WERI-Rb-1 (cell line): Measurements from ENCODE around the gene STAT5B.

Source experiments
- DNase-seq: peaks from one replicate; pipeline ENCODE4 v3.0.0-alpha.2; 2020
- H3K27ac ChIP-seq: fragments of 250-450 bp; sonication (Bioruptor Pico); 2 replicates; pipeline ENCODE4 v1.5.1; 2020; ENCODE audit warnings: mild to moderate bottlenecking, moderate library complexity
- H3K27me3 ChIP-seq: fragments of 250-450 bp; sonication (Bioruptor Pico); 2 replicates; pipeline ENCODE4 v1.5.1; 2021; ENCODE audit warnings: mild to moderate bottlenecking, low read depth, moderate library complexity; ENCODE audit not compliant: insufficient read depth, severe bottlenecking
- H3K36me3 ChIP-seq: fragments of 250-450 bp; sonication (Bioruptor Pico); 2 replicates; pipeline ENCODE4 v1.5.1; 2020; ENCODE audit warnings: mild to moderate bottlenecking, moderate library complexity
- H3K4me3 ChIP-seq: 2 replicates; pipeline ENCODE4 v1.5.1; 2011; ENCODE audit warnings: low read depth, mild to moderate bottlenecking, control low read depth, low read length
- H3K9me3 ChIP-seq: fragments of 250-450 bp; sonication (Bioruptor Pico); 2 replicates; pipeline ENCODE4 v1.5.1; 2021; ENCODE audit warnings: mild to moderate bottlenecking, moderate library complexity; ENCODE audit not compliant: severe bottlenecking
- TF ChIP-seq, protein P1 (sequence below): IDR thresholded peaks from 2 replicates; pipeline ENCODE4 v1.5.1; 2011; ENCODE audit warnings: low read depth, mild to moderate bottlenecking, control low read depth, inconsistent platforms, low read length

Gene STAT5B

DNA sequence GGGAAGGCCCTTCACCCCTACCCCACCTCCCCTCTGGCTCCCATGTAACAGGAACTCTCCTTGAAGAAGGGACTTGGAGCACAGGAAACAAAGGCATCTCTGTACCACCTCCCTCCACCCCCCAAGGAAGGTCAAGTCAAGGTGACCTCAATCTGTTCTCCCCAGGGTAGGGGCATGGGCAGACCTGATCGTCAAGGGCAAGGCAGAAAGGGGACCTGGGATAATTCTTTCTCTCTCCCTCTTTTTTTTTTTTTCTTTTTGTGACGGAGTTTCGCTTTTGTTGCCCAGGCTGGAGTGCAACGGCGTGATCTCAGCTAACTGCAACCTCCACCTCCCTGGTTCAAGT is 7.8 kb upstream of the STAT5B start:
- H3K36me3 ChIP-seq, result no peaks in the 10 kb centered on the region
- no peak overlapping the region for H3K27ac ChIP-seq
- no peak overlapping the region for H3K4me3 ChIP-seq
- H3K9me3 ChIP-seq, result no peaks in the 10 kb centered on the region
- peak; percentile 3 for DNase-seq
- TF ChIP-seq, protein P1, sequence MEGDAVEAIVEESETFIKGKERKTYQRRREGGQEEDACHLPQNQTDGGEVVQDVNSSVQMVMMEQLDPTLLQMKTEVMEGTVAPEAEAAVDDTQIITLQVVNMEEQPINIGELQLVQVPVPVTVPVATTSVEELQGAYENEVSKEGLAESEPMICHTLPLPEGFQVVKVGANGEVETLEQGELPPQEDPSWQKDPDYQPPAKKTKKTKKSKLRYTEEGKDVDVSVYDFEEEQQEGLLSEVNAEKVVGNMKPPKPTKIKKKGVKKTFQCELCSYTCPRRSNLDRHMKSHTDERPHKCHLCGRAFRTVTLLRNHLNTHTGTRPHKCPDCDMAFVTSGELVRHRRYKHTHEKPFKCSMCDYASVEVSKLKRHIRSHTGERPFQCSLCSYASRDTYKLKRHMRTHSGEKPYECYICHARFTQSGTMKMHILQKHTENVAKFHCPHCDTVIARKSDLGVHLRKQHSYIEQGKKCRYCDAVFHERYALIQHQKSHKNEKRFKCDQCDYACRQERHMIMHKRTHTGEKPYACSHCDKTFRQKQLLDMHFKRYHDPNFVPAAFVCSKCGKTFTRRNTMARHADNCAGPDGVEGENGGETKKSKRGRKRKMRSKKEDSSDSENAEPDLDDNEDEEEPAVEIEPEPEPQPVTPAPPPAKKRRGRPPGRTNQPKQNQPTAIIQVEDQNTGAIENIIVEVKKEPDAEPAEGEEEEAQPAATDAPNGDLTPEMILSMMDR, result no peak
- H3K27me3 ChIP-seq, result no peaks in the 10 kb centered on the region

DNA sequence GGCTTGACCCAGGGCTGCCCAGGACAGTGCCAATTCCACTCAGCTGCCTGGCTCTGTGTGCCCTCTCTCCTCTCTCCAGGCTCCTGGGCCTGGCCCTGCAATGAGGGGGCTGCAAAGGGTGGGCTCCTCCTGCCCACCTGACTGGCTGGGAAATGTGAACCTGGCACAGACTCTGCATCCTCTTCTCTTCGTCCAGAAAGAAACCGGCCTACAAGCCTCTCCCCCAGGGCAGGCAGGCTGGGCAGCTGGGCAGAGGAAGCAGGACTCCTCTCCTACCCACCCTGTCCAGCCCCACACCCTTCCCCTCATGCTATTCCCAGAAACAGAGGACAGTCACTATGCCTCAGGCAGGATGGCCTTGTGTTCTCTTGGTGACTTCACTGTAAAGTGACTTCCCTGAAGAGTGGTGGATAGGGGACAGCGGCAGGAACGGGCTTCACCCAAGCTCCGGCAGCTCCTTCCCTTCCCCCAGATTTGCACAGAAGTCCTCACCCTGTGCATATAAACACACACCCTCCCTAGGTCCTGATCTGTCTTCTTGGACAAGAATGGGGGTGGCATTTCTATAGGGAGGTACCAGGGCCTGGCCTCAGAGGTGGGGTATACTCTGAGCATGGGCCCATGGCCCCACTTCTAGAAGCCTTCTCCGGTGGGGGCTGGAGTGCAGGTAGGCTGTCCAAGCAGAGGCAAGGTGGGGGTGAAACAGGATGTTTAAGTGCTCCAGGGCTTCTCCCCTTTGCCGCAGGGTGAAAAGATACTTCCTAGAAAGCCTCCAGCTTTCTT is 7.2 kb upstream of the STAT5B start:
- H3K27ac ChIP-seq, result no peak overlapping the region
- no peaks in the 10 kb centered on the region for H3K36me3 ChIP-seq
- TF ChIP-seq, protein P1, result no peak
- no peaks in the 10 kb centered on the region for H3K27me3 ChIP-seq
- no peak overlapping the region for H3K4me3 ChIP-seq
- DNase-seq, result peak; percentile 5
- H3K9me3 ChIP-seq, result no peaks in the 10 kb centered on the region

DNA sequence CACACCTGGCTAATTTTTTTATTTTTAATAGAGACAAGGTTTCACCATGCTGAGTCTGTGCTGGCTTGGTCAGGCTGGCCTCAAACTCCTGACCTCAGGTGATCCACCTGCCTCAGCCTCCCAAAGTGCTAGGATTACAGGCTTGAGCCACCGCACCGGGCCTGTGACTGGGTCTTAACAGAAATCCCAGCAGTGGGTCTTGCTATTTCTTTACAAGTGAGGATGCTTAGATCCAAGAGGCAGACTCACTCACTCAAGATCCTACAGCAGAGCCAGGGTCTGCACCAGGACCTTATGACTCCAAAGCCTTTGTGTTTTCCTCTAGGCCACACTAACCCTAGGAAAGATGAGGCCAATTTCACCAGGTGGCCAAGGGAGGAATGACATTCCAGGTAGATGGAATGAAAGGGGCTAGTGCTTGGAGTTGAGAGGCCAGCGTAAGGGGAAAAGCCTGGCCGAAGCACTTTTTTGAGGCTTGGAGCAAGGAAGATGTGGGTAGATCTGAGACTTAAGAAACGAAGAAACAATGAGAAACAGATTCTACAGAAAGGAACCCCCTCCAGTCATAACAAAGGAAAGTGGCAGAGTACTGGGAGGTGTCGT is 6.4 kb upstream of the STAT5B start:
- no peak overlapping the region for H3K27ac ChIP-seq

DNA sequence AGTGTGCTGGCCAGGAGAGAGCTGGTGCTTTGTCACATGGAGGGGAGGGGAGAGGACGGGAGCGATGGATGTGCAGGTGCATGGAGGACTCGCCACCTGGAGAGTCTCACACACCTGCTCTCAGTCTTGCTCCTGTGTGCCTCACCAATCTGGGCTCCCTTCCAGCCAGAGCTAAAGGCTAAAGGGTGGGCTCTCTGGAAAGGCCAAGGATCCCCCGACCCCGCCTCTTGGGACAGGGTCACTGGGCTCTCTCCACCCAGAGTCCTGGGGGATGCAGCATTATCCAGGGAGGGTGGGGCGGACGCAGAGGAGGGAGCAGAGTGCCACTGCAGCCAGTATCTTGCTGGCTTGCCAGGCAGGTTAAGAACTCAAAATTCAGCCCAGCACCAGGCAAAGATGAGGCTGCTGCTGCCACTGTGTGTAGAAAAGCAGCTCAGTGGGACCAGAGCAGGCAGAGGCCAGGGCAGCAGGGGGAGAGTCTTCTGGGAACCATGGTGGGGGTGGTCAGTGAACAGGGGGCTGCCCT is 5.4 kb upstream of the STAT5B start:
- DNase-seq, result peak; percentile 6
- H3K27ac ChIP-seq, result no peak overlapping the region
- H3K27me3 ChIP-seq, result no peaks in the 10 kb centered on the region

More for the DNA sequence above, 6.4 kb upstream of the STAT5B start:
- TF ChIP-seq, protein P1, result peak; percentile 5; the same call in 1 of the 2 replicates
- no peaks in the 10 kb centered on the region for H3K9me3 ChIP-seq
- peak; percentile 12 for DNase-seq
- no peaks in the 10 kb centered on the region for H3K27me3 ChIP-seq
- H3K4me3 ChIP-seq, result no peak overlapping the region
- no peaks in the 10 kb centered on the region for H3K36me3 ChIP-seq

DNA sequence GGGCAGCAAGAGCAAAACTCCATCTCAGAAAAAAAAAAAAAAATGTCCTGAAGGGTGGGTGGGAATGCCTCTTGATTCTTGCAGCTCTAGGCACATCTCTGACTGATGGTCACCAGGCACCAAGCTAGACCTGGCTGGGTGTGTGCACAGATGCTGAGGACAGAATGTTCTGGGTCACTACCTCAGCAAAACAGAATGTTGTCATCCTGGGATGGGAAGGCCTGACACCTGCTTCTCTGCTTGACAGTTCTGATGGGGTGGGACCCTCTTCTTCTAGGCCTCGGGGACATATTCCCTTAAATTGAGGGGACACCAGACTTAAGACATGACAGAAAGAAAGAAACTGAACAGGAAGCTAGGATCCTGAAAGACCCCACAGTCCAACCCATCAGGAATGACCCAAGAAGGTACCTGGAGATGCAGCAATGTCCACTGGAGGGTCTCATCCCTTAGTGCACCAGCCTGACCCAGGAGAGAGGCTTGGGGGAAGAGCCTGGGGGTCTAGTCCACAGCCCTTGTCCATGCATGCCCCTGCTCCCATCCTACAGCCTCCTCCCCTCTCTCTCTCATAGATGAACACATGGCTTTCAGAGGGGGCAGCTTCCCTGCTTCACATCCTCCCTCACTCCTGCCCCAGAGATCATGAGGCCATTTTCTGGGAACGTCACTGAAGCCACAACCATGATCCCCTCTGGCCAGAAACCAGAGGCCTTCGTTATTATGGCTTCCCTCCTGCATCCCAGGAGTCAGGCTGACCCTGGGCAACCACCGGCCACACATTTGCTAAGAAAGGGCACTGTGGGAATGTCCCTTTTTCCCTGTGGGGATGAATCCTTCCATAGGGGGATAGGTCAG is 3.8 kb upstream of the STAT5B start:
- H3K36me3 ChIP-seq, result no peaks in the 10 kb centered on the region
- DNase-seq, result no peak
- no peaks in the 10 kb centered on the region for H3K27me3 ChIP-seq
- TF ChIP-seq, protein P1, result no peak
- no peak overlapping the region for H3K4me3 ChIP-seq
- H3K27ac ChIP-seq, result no peak overlapping the region
- no peaks in the 10 kb centered on the region for H3K9me3 ChIP-seq

More for the DNA sequence above, 5.4 kb upstream of the STAT5B start:
- Histone ChIP-seq H3K9me3 (no peaks in the 10 kb centered on the region), H3K4me3 (no peak overlapping the region), H3K36me3 (no peaks in the 10 kb centered on the region)
- TF ChIP-seq, protein P1, result no peak
